HG03460 (cell line): ENCODE measurements around the gene FAM187B.

ENCODE experiments used
- ATAC-seq: cut with Tn5 transposase; IDR thresholded peaks from one replicate; pipeline ENCODE4 v1.9.1; 2021; ENCODE audit not compliant: unreplicated experiment

FAM187B gene

GRCh38 chr19:35228177-35228930 lies at the start of gene FAM187B:
Gene FAM187B, minus strand, starts transcription at chr19:35228739. Its CDS starts 59 bp downstream, at chr19:35228680.
- no peak for ATAC-seq

DNA sequence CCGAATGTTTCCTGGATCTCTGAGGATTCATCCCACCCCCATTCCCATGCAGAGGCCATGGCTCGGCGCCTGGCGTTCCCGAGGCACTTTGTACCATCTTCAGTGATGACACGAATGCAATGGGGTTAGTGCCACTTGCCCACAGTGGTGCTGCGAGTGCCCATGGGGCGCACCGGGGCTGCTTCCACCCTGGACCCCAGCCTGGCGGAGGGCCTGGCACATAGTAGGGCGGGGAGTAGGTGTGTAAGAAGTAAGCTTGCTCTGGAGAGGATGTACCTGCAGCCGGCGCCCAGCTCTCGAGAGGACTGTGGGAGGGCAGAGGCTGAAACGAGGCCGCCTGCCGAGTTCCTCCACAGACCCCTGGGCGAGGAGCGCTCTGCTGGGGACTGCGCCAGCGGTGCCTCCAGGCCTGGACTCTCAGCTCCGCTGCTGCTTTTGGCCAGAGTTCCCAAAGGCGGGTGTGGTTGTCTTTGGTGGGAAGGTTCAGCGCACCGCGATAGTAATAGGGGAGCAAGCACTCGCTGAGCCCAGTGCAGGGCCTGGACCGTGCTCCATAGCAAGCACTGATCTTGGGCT lies 48.3 kb upstream of the FAM187B start:
- ATAC-seq = no peak

DNA sequence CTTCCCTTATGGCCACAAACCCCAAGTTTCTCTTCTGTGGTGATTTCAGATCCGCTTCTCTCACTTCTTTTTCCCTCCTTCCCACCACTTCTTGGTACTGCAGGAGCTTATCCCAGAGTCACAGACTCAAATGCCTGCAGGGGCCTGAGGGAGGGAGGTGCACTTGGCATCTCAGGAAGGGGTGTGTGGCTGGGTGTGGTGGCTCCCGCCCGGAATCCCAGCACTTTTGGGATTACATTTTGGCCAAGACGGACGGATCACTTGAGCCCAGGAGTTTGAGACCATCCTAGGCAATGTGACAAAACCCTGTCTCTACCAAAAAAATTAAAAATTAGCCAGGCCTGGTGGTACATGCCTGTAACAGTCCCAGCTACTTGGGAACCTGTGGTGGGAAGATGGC lies 45.8 kb upstream of the FAM187B start:
- no peak for ATAC-seq

- ATAC-seq = no peak
Measured at GRCh38 chr19:35273686-35274259, 45.2 kb upstream of the FAM187B start.

DNA sequence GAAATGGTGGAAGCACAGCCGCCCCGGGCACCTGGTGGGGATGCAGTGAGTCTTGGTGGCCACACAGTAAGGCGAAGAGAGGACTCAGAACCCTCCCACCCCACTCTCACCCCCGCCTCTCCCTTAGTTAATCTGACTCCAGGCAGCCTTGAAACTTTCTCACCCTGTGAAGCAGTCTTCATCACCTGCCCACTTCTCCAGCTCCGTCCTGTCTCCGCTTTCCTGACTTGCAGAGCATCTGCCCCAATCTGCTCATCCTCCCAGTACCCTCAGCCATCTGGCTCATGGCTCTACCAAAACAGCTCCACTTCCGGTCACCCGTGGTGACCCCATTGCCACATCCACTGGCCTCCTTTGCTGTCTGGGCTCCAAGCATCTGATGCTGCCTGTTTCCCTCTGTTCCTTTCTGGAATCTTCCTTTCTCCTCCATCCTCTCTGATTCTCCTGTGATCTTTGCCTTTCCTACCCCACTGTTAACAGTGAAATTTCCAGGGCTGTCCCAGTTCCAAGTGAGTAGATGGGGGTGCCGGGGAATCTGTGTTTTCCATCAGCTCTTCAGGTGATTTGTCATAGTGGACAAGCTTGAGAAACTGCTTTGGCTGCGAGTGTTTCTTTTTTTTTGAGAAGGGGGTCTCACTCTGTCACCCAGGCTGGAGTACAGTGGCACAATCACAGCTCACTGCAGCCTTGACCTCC lies 44.6 kb upstream of the FAM187B start:
- no peak for ATAC-seq

- no peak for ATAC-seq
Measured at GRCh38 chr19:35272122-35272719, 43.7 kb upstream of the FAM187B start.

DNA sequence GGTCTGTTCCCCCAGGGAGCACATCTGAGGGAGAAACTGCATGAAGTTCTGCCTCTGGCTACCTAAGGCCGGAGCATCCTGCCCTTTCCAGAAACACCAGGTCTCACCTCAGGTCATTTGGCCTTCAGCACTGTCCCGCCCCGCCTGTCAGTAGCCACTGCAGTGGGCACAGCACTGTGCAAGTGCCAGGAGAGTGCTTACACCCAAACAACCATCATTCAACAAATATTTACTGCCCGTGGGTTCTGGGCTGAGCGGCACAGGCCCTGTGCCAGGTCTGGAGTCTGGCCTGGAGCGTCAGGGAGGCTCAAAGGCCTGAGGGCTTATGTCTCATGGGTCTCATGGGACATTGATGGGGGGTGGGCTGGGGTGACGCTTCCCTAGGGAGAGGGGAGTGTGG lies 43.0 kb upstream of the FAM187B start:
- no peak for ATAC-seq

DNA sequence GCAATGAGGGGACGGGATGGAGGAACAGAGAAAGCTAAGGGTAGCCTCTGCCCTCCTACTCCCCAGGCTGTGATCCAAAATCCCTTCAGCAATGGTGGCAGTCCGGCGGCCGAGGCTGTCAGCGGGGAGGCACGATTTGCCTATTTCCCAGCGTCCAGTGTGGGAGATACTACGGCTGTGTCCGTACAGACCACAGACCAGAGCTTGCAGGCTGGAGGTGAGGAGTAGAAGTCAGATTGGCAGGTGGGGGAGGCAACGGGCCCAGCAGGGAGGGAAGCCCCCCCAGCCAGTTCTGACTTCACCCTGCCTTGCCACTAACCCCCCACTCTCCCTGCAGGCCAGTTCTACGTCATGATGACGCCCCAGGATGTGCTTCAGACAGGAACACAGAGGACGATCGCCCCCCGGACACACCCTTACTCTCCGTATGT lies 41.9 kb upstream of the FAM187B start:
- no peak for ATAC-seq

DNA sequence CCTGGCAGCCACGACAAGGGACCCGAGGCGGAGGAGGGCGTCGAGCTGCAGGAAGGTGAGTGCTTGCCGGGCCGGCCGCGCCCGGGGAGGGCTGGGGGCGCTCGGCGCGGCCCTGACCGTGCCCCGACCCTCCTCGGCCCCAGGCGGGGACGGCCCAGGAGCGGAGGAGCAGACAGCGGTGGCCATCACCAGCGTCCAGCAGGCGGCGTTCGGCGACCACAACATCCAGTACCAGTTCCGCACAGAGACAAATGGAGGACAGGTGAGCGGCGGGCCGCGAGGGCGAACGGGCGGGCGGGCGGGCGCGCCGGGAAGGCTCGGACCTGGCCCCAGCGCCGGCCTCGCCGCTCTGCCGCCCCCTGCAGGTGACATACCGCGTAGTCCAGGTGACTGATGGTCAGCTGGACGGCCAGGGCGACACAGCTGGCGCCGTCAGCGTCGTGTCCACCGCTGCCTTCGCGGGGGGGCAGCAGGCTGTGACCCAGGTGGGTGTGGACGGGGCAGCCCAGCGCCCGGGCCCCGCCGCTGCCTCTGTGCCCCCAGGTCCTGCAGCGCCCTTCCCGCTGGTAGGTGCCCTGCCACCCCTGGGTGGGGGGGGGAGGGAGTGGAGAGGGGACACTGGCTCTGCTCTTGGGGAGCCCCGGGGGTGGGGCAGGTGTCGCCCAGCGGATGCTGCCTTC lies 41.0 kb upstream of the FAM187B start:
- peak; percentile 56 for ATAC-seq

DNA sequence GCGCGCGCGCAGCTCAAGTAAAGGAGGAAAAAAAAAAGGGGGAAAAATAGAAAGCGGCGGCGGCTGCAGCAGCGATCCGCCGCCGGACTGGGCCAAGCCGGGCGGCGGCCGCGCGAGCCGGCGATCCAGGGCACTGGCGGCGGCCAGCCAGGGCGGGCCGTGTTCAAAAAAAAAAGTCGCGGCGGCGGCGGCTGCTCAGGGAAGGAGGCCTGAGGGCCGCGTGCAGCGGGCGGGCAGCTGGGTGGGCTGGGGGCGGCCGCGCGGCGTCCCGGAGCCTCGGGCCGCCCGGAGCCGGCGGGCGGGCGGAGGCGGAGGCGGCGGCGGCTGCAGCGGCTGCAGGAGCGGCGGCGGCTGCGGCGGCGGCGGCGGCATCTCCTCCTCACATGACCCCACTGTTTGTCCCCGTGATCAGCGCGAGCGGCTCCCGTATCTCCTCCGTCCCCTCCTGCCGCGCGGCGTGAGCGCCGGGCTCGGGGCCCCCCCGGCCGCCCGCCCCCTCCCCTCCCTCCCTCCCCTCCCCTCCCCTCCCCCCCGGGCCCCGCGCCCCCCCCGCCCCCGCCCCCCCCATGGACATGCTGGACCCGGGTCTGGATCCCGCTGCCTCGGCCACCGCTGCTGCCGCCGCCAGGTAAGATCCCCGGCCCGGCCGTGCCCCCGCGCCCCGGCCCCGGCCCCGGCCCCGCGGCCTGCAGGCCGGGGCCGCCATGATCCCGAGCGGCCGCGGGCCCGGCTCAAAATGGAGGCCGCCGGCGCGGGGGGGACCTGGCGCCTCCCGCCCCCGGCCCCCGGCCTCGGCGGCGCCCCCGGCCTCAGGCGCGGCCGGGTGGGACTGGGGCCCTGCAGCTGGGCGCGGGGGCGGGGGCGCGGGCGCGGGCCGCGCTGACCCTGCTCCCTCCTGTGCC lies 40.2 kb upstream of the FAM187B start, which contains the start of gene USF2:
TSS of gene USF2 (plus strand) at position 427 of the 902 bp plus-strand sequence. CDS start at position 567, 140 bp downstream.
- peak; percentile 23 for ATAC-seq

- ATAC-seq = peak; percentile 37
Measured at GRCh38 chr19:35267818-35268535, 39.4 kb upstream of the FAM187B start.

- no peak for ATAC-seq
Measured at GRCh38 chr19:35267353-35267817, 38.8 kb upstream of the FAM187B start.

GRCh38 chr19:35266520-35267352 lies 38.2 kb upstream of the FAM187B start:
- no peak for ATAC-seq

DNA sequence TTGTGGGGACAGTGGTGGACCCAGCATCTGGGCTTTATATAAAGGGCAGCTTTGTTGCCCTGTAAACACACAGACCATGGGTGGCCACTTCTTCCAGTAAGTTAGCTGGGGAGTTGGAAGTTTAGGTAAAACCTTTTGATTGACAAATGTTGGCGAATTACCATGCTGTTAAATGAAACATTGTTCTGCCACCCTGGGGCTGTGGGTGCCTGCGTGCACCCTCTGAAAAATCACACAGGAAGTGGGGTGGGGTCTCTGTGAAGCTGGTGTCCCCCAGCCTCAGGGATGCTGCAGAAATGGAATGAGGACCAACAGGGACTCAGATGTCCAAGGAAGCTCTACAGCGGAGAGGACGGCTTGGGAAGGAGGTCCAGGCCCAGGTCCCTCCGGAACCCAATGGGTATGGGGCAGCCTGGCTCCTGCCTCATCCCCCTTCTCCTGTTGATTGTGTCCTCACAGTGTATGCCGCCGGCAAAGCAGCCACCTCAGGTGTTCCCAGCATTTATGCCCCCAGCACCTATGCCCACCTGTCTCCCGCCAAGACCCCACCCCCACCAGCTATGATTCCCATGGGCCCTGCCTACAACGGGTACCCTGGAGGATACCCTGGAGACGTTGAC lies 37.5 kb upstream of the FAM187B start:
- no peak for ATAC-seq

DNA sequence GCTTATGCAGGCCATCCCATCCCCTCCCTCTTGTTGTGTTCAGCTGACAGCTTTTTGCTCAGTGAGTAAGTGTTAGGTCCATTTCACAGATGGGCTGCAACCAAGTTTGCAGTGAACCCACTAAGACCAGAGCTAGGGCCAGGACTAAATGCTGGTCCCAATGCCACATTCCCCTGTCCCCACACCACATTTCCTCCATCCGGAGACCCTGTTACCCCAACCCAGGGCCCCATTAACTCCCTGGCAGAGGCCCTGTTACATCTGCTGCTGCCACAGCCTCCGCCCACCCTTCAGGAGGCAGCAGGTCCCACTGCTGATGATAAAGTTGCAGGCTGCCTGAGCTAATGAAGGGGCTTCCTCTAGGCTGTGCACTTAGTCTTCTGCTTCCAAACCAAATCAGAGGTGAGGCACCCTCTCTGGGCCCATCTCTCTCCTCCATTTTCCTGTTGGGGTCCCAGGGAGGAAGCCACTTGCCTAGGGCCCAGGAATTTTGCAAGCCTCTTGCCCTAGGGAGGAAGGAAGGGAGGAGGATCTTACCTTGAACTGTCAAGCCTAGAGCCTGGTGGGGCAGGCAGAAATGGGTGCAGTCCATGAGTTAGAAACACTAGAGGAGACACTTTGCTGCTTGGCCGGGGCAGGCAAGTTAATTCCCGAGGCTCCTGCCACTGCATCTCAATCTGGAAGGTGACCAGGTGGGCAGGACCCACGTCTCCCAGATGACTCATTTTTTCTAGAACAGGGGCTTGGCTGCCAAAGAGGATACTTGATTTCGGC lies 36.8 kb upstream of the FAM187B start:
- ATAC-seq = no peak

DNA sequence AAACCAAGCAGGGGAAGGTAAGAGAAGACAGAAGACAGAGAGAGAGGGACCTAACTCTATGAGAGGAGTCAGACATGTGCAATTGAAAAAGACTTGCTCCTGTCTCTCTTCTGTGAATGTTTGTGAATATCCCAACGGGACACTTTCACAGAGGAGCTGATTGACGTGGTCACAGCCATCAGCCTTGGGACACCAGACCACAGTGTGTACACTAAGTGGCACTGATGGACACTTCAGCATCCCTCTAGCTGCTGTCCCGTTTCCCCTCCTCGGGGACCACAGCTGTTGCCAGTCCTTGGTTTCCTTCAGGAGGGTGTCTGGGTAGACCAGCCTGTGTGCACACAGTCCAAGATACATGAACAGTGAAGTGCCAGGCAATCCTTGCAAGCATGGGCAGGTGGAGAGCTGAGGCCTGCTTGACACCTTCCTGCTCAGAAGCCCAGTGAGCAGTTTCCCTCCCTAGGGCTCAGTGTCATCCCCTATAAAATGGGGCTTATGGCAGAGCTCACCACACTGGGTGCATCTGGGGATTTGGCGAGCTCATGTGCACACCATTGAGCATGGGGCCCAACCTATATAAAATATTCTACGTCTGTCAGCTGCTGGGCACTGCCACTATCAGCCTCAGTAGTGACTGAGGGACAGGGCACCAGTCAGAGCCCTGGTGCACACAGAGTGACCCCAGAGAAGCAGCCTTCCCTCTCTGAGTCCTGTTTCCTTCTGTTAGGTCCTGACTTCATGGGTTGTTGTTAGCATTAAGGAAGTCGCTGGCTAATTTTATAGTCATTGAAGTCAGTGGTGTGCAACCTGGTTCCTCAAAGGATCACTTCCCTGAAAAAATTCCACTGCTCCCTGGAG lies 36.0 kb upstream of the FAM187B start:
- no peak for ATAC-seq
